HT-29 (cell line): Measurements from ENCODE around the gene GSK3A. TPM values are rescaled to one million over a fixed set of nuclear protein-coding genes. Genes with fewer than 3 reads are reported as not detected.

Experiments
- DNase-seq: peaks from one replicate; pipeline ENCODE4 v3.0.0-alpha.2; 2015; ENCODE audit warnings: low spot score
- total RNA-seq: library from RNA; depleted of rRNA; stranded (reverse); fragments of >200 nt; shearing (Covaris generic); gene quantifications from 2 replicates; pipeline ENCODE4 v1.2.3, GENCODE V29; 2014; rRNA removed

The GSK3A gene
- total RNA-seq = 41.4 and 43.8 TPM in 2 replicates

GRCh38 chr19:42242512-42243409, at the start of gene GSK3A:
GSK3A (minus strand) TSS chr19:42242602; CDS start chr19:42242465, 137 bp downstream.
- peak; percentile 100 for DNase-seq

GRCh38 chr19:42291435-42291810, 49.0 kb upstream of the GSK3A start:
- peak; percentile 95 for DNase-seq

GRCh38 chr19:42290523-42291434, 48.4 kb upstream of the GSK3A start:
- DNase-seq = peak; percentile 88

- no peak for DNase-seq
Measured at GRCh38 chr19:42290136-42290522, 47.7 kb upstream of the GSK3A start.

GRCh38 chr19:42289556-42290041, 47.2 kb upstream of the GSK3A start:
- DNase-seq = no peak

- no peak for DNase-seq
Measured at GRCh38 chr19:42288881-42289555, 46.6 kb upstream of the GSK3A start.

GRCh38 chr19:42288387-42288786, 46.0 kb upstream of the GSK3A start:
- DNase-seq = no peak

GRCh38 chr19:42287827-42288107, 45.4 kb upstream of the GSK3A start:
- no peak for DNase-seq

- DNase-seq = no peak
Measured at GRCh38 chr19:42287017-42287826, 44.8 kb upstream of the GSK3A start.

GRCh38 chr19:42286349-42287016, 44.1 kb upstream of the GSK3A start:
- DNase-seq = no peak

GRCh38 chr19:42285988-42286348, 43.6 kb upstream of the GSK3A start:
- DNase-seq = no peak

GRCh38 chr19:42285541-42285941, 43.1 kb upstream of the GSK3A start:
- DNase-seq = no peak

GRCh38 chr19:42284591-42285341, 42.4 kb upstream of the GSK3A start:
- DNase-seq = peak; percentile 36

- peak; percentile 77 for DNase-seq
Measured at GRCh38 chr19:42284066-42284501, 41.7 kb upstream of the GSK3A start.

- DNase-seq = peak; percentile 97
Measured at GRCh38 chr19:42283188-42284065, 41.0 kb upstream of the GSK3A start.

GRCh38 chr19:42282819-42283187, 40.4 kb upstream of the GSK3A start:
- DNase-seq = no peak

- DNase-seq = peak; percentile 22
Measured at GRCh38 chr19:42281827-42282762, 39.7 kb upstream of the GSK3A start.
